Stimulated activated naive B cell treated with anti-CD40 and anti-IgM and Interleukin-4, amounts not matched to agents 10 μg/mL and 1 μg/mL and 100 μg/mL, for 72 hours (primary cell): ENCODE results near the gene PDC.
"Not testable (repeated sequence)": the region's sequence is repeated elsewhere in the genome, so short reads cannot be mapped to it uniquely, and the experiment has no call there.

Source experiments
- ATAC-seq, 2 donors: fragments of 150-1000 bp; cut with Tn5 transposase; replicated peaks; 2 replicates each; pipeline ENCODE4 v1.10.0; 2021; ENCODE audit warnings: moderate library complexity in 1 of 2
- DNase-seq: peaks from one replicate; pipeline ENCODE4 v3.0.0; 2021
- H3K27ac Mint-ChIP-seq: one replicate; pipeline ENCODE4 v1.8.0; 2022; ENCODE audit warnings: mild to moderate bottlenecking, mixed read lengths
- H3K27me3 Mint-ChIP-seq, 2 donors: one replicate each; pipeline ENCODE4 v1.8.0; 2022; ENCODE audit warnings: mixed read lengths in 2 of 2
- H3K36me3 Mint-ChIP-seq, 2 donors: one replicate each; pipeline ENCODE4 v1.8.0; 2022; ENCODE audit warnings: mixed read lengths in 2 of 2, mild to moderate bottlenecking in 1 of 2
- H3K4me1 Mint-ChIP-seq, 2 donors: one replicate each; pipeline ENCODE4 v1.8.0; 2022; ENCODE audit warnings: mixed read lengths in 2 of 2, mild to moderate bottlenecking in 1 of 2
- H3K4me3 Mint-ChIP-seq, 2 donors: one replicate each; pipeline ENCODE4 v1.8.0; 2022; ENCODE audit warnings: mild to moderate bottlenecking in 2 of 2, mixed read lengths in 2 of 2, moderate library complexity in 1 of 2
- H3K9me3 Mint-ChIP-seq, 2 donors: one replicate each; pipeline ENCODE4 v1.8.0; 2022; ENCODE audit warnings: mixed read lengths in 2 of 2, mild to moderate bottlenecking in 1 of 2

The PDC gene

GRCh38 chr1:186403632-186404031, 57.3 kb downstream of the PDC start:
- no peak overlapping the region for H3K27ac Mint-ChIP-seq
- peaks cover 23 to 37% of the 10 kb centered on the region in 2 donors for H3K36me3 Mint-ChIP-seq
- no peaks in the 10 kb centered on the region for H3K4me1 Mint-ChIP-seq
- H3K4me3 Mint-ChIP-seq: no peak overlapping the region
- DNase-seq (no peak), ATAC-seq (no peak)
- H3K27me3 Mint-ChIP-seq: no peaks in the 10 kb centered on the region
- no peaks in the 10 kb centered on the region for H3K9me3 Mint-ChIP-seq

- not testable (repeated sequence) for H3K9me3 Mint-ChIP-seq, H3K27ac Mint-ChIP-seq, H3K27me3 Mint-ChIP-seq, H3K4me1 Mint-ChIP-seq, H3K4me3 Mint-ChIP-seq, DNase-seq, ATAC-seq
- H3K36me3 Mint-ChIP-seq: peaks cover 17 to 26% of the 10 kb centered on the region in 2 donors
Measured at GRCh38 chr1:186401446-186401845, 59.5 kb downstream of the PDC start.
